DMS53 (cell line): ENCODE results near the gene PSAP.
A peak's percentile ranks its signal among the peaks of the same experiment; 100 is the strongest.

ENCODE experiments used
- DNase-seq: peaks from one replicate; lab custom pipeline; 2025; lab: John Stamatoyannopoulos, UW

The PSAP gene

DNA sequence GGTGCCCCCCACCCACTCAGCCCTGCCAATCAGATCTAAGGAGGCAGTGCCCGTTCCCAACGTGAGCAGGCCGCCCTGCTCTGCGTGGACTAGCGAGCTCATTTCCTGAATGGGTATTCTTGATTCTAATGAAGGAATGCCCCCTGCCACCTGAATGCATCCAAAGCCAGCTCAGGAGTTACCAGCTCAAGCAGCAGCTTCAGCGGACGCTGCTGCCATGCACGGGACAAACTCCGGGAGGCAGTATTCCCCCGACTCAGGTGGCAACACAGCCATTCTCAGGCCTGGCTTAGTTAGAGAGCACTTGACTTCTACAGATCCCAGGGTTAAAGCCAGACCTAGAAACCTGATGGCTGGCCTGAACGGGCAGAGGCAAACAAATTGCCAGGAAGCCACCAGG is 25.8 kb downstream of the PSAP start:
- DNase-seq = peak; percentile 19

DNA sequence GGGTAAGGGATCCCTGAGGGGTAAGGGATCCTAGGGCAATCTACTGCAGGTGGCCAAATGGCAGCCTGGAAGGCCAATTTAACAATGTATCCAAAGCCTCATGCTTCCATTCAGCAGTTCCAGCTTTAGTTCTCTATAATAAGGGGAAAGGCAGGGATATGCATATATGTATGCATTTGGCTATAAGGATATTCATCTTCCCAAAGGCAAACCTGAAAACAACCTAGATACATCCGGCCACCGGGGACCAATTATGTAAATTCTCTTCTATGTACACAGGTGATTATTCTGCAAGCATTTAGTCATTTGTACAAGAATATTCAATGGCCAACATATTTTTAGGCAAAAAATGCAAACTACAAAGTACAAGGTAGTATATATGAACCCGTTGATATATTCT is 26.7 kb downstream of the PSAP start:
- DNase-seq = no peak

DNA sequence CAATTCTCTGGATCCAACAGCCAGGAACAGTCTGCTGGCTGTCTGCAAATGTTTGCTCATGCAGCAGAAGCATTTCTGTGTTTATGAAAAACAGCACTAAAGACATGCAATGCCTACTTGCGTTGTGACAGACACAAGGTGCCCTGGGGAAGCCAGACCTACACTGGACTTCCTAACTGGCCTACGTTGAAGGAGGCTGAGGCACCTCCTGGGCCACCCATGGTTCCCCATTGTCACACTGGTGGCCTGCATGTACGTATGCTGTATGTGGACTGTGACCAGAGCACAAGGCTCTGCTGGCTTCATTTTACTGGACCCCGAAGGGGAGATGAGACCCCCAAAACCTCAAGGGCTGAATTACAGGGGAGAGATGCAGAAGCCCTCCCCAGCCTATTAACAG is 27.7 kb downstream of the PSAP start:
- no peak for DNase-seq

DNA sequence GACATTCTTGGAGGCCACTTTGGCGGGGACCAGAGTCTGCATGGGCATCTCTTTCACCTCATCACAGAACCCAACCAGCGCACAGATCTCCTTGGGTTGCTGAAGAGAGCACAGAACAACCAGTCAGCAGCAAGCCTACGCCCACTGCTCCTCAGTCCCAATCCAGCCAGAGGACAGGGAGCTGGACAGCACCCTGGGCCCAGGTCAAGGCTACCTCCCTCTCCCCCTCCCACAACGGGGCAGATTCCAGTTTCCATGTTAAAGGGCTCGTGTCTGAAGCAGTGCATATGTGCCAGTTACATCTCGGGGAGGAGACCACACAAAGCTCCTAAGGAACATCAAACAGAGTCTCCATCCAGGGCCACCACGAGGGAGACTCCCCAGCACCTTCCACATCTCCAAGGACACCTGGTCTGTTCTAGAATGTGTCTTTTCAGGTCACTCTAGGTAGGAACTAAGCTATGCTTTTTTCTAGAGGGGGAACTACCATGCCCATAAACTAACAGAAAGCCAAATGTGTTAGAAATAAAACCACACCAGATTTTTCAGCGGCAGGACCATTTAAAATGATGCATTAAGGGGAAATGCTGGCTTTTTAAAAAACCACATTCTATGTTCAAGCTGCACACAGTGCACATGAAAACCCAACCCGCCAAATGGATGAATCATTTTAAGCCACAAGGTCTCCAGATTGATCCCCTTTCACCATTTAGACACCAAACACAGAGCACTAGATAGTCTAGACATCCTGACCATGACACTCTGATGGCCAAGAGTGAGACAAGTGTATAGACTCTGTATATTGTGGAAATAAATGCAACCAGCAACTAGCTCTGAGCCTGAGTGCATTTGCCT is 28.9 kb downstream of the PSAP start:
- no peak for DNase-seq

DNA sequence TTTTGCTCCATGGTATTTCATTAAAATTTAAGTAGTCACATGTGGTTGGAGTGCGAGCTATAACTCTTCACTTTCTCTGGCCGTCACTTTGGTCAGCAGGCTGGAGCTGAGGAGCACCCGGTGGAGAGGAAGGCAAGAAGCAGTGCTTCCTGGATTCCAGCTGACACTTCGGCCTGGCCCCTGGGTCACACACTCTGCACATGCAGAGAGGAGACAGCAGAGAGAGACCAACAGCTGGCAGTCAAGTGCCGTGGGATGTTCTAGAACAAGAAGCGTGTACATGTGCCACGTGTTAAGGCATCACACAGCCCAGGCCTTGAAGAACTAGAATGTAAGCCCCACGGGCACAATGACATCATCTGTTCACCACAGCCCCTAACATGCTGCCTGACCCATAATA is 30.1 kb downstream of the PSAP start:
- DNase-seq = no peak

DNA sequence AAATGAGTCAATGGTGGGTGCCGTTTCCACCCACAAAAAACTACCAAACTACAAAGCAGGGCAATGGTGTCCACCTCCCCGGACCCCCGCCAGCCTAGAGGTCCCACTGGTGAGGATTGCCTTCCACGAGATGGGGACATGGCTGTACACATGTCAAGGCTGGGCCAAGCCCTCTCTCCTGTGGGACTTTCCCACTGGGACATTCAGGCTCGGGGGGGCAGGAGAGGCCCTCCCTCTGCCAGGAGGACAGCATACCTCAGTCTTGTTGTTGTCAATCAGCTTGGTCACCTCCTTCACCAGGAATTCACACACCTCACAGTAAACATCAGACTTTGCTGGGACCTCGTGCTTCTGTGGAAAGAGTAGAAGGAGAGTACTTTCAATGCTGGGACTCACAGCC is 31.1 kb downstream of the PSAP start:
- DNase-seq = no peak

DNA sequence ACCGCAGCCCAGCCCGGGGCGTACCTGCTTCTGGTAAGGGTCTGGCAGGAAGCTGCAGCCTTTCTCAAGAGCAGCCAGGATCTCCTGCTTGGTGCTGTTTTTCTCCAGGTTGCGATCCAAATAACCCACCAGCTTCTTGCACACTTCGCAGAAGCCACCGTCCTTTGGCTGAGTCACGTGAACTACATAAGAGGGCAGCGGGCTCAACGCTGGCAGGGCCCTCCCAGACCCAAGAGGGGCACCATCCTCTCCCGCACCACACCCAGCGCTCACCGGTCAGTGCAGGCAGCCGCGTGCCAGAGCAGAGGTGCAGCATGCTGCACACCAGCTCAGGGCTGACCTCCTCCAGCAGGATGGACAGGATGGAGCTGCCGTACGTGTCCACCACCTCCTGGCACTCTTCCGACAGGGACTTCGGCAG is 31.6 kb downstream of the PSAP start:
- DNase-seq = no peak

DNA sequence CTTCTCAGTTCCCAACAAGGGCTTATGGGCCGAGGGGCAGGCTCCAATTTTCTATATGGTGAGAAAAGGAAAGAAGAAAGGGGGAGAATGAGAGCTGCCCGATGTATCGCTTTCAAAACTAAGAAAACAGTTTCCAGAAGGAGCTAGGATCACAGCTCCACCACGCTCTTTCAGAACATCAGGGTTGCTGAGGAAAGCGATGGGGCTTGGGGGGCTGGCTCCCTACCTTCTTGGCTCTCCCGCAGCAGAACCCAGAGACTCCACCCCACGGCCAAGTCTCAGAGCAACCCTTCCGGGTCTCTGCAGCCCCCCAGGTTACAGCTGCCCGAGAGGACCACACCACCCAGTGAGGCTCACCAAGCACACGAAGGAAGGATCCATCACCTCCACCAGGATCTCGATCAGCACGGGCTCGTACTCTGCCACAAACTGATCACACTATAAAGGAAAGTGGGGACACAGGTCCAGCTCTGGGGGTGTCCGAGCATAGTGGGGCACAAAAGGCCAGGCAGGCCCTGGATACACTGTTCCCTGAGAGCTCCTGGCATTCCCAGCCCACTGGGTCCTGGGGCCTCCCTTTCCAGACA is 32.3 kb downstream of the PSAP start:
- no peak for DNase-seq

DNA sequence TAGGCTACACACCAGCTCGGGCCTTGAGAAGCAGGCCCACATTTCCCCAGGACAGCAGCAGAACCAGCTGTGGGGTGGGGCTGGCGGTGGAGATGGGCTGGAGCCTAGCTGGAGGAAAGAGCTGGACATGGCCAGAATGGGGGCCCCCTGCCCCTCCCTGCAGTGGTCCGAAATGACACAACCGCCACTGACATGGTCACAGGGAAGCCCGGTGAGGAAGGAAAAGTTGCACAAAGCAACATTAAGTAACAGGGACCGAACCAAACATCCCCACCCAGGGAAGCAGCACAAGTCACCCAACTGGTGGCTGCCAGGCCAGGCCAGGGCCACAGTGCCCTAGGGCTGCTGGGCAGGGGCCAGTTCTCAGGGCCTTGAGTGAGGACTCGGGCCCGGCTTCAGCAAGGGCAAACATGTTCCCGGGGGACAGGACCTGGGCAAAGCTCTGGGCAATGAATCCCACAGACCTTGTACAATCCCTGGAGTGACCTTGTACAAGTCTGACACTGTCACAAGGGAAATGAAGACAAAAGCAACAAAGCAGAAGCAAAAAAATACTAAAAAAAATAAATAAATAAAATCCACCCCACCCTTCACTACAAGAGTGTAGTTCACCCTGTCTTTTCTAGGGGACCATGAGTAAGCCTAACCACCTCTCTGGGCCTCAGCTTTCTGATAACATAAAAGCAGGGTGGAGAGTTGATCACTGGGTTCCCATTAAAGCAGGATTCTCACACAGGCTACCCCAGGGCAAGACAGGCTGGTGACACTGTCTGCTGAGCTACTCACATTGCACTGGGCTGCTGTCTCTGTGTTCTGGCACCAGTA is 33.0 kb downstream of the PSAP start:
- no peak for DNase-seq

DNA sequence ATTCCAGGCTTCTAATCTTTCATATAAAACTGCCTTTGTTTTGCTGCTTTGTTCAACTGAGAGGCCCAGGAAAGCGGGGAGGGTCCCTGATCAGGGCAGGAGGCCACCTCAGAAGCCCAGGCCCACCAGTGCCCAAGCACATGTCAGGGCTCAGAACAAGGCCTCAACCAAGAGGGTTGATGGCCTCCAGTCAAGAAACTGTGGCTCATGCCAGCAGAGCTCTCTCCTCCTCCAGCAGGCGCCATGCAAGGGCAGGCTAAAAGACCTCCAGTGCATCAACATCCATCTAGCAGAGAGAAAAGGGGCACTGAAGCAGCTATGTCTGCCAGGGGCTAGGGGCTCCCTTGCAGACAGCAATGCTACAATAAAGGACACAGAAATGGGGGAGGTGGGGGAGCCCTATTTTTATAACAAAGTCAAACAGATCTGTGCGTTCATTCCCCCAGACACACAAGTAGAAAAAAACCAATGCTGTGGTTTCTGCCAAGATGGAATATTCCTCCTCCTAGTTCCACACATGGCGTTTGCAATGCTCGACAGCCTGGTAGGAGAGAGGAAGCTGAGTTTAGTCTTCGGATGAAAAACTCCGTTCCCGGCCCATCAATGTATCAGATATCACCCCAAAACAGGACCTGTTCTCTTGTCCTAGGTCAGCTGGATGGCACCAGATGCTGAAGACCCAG is 34.0 kb downstream of the PSAP start:
- no peak for DNase-seq

DNA sequence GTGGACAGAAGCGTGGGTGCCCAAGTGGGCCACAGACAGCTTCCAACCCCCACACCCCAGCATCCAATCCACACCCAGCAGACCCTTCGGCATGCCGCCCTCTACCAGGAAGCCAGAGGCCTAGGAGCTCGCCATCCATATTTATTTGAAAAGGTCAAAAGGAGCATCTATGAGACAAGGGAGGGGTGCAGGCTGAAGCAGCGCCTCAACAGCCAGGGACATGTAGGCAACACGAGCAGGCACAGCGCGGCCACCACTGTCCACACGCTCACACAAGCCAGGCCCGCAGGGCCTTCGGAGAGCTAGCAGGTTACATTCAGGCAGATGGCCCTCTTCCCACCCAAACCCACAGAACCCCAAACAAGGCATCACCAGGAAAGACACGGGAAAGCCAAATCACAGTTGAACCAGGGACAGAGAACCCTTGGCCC is 34.6 kb downstream of the PSAP start:
- DNase-seq = no peak

DNA sequence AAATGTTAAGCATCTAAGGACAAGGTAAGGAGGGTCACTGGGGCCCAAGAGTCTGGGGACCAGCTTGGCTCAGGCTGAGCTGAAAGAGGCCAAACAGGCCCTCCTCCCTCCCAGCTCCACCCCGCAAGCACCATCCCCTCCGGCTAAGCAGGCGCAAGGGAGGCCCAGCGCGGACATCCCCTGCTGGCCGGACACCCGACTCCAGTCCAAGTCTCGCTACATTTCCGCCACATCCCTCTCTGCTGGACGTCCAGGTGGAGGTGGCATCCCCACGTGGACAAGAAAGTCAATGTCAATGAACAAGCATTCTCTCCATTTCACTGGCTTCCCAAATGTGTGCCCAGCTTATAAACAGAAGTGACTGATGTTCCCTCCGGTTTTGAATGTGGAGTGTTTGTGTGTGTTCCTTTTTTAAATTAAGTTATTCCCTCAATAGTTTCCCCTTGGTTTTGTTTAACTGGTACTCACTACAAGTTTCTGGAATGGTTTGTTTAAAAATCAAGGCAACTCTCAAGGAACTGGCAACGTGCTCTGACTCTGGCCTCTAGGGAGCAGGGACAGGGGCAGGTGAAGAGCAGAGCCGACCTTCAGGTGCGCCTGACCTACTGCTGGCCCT is 35.4 kb downstream of the PSAP start:
- DNase-seq = no peak

DNA sequence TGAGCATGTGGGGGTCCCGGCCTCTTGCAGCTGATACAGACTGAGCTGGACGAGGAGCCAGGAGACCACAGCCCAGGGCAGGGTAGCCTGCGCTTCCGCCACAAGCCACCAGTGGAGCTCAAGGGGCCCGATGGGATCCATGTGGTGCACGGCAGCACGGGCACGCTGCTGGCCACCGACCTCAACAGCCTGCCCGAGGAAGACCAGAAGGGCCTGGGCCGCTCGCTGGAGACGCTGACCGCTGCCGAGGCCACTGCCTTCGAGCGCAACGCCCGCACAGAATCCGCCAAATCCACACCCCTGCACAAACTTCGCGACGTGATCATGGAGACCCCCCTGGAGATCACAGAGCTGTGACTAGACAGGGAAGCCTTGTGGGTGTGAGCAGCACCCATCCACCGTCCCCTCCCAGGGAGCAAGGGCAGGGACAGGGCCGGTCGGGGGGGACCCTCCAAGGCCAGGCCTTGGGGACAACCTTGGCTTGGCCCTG is 36.1 kb downstream of the PSAP start:
- DNase-seq = peak; percentile 19

DNA sequence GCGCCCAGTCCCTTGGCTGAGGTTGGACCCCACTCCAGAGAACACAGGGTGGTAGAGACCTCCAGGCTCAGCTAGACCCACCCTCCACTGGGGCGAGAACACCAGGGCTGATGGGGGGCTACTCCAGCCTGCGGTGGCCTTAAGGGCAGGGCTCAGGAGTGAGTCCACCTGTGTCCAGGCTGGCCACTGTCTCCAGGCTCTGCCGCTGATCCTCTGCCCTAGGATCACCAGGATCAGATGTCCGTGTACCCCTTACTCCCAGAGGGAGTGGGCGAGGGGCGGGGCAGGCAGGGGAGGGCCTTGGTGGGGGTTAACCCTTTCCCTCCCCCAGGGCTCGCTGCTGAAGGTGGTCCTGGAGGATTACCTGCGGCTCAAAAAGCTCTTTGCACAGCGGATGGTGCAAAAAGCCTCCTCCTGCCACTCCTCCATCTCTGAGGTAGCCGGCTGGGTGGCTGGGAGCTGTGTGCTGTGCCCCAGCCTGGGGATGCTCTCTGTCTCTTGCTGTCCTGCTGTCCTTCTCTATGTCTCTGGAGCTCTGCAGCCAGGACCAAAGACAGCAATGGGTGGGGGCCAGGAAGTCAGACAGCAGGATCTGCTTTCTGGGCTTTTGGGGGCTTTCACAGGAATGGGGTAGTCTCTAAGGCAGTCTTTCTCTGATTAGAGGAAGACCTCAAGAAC is 38.0 kb downstream of the PSAP start:
- DNase-seq = no peak

DNA sequence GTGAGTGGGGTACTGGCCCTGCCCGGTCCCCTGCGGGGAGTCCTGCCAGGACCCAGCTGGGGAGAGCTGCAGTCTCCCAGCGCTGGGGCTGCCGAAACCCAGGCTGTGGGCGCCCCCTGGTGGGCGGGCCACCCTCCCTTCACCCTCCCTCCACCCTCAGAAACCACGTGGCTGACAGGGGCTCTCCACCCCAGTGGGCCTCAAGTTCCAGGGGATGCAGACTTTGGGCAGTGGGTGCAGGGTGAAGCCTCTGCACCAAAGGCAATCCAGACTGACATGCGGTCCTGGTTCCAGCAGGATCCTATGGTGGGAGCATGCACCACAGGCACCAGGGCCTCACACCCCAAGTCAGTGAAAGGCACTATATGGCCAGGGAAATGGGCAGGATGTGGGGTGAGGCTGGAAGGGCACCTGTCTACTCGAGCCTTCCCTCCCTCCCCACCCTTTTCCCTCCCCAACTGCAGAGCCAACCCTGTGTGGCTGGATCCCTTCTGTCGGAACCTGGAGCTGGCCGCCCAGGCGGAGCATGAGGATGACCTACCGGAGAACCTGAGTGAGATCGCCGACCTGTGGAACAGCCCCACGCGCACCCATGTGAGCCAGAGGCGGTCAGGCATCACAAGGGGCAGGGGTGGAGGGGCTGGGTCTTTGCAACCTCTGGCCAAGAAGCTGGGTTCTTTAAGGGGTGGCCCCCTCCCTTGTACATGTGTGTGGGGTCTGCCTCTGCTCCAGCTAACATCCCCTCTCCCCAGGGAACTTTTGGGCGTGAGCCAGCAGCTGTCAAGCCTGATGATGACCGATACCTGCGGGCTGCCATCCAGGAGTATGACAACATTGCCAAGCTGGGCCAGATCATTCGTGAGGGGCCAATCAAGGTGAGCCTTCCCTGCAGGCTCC is 38.8 kb downstream of the PSAP start:
- DNase-seq = peak; percentile 70

DNA sequence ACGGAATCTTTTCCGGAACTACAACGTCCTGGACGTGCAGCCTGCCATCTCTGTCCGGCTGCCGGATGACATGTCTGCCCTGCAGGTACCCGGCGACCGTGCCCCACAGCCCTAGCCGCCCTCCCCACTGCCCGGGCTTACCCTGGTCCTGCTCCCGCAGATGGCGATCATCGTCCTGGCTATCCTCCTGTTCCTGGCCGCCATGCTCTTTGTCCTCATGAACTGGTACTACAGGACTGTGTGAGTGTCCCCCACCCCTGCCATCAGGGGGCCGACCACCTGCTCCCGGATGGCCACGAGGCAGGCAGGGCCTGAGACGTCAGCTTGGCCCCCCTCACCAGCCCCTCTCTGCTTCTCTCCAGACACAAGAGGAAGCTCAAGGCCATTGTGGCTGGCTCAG is 39.7 kb downstream of the PSAP start:
- no peak for DNase-seq

DNA sequence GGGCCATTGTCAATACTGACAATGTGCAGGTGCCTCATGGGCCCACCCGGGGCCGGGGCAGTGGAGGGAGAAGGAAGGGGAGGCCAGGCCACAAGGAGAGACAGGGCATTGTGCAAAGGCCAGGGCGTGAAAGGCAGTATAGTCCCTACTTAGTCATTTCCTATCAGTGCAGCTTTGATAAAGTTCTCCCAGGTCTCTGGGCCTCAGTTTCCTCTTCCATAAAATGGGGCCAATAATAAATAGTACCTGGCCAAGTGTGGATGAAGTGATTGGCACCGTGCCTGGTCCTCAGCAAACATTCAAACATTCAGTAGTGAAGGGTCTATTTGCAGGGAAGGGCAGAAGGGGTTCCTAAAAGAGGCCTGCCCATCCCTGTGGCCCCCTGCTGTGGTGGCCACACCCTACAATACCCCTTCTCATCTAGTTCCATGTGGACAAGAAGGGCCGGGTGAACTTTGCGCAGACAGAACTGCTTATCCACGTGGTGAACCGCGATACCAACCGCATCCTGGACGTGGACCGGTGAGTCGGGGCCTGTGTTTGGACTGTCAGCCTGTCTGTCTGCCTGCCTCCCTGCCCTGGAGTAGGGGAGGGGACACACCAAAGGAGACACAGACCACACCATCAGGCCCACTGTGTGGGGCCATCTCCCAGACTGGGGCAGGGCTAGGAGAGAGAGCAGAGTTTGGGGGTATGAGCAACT is 40.9 kb downstream of the PSAP start:
- DNase-seq = no peak

DNA sequence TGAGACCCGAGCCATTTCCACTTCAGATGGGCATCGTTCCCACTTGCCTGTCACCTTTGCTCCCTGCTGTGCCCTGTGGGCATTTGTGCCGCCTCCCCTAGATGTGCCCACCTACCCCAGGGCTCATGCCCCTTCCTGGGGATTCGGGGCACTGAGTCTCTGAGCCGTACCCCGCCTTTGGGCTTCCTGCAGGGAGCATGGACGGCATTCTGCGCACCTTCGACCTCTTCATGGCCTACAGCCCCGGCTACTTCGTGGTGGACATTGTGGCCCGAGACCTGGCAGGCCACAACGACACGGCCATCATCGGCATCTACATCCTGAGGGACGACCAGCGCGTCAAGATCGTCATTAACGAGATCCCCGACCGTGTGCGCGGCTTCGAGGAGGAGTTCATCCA is 41.4 kb downstream of the PSAP start:
- DNase-seq = no peak
